ENCODE data around the gene ACTR2. TPM values are rescaled to one million over a fixed set of nuclear protein-coding genes. Genes with fewer than 3 reads are reported as not detected.

ACTR2 gene
- total RNA-seq, 4 donors from 2014 or later: 58.6 to 86.1 (median 80.0) TPM

DNA sequence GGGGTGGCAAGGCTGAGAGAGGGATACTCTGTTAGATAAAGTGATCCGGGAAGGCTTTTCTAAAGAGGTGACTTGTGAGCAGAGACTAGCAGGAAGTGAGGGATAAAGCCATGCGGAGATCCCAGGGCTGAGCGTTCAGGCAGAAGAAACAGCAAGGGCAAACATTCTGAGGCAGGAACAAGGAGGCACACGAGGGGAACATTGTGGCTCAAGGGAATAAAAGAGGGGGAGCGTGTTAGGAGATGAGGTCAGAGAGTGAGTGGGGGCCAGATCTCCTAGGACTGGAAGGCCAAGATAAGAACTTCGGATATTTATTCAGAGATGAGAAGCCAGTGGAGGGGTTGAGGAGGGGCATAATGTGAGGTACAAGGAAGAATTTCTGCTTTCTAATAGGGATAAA lies 67.1 kb downstream of the ACTR2 start:
- no peak for DNase-seq (ENCODE audit: low spot score in 2 of 2)
- WGBS, 2 donors: 50 to 58% methylated on average over 6 of the region's 6 CpGs
- TF ChIP-seq POLR2A (IDR thresholded peaks at IDR 0.05): no peak
- no peak for TF ChIP-seq EP300 (IDR thresholded peaks at IDR 0.05)
- TF ChIP-seq, protein P1, sequence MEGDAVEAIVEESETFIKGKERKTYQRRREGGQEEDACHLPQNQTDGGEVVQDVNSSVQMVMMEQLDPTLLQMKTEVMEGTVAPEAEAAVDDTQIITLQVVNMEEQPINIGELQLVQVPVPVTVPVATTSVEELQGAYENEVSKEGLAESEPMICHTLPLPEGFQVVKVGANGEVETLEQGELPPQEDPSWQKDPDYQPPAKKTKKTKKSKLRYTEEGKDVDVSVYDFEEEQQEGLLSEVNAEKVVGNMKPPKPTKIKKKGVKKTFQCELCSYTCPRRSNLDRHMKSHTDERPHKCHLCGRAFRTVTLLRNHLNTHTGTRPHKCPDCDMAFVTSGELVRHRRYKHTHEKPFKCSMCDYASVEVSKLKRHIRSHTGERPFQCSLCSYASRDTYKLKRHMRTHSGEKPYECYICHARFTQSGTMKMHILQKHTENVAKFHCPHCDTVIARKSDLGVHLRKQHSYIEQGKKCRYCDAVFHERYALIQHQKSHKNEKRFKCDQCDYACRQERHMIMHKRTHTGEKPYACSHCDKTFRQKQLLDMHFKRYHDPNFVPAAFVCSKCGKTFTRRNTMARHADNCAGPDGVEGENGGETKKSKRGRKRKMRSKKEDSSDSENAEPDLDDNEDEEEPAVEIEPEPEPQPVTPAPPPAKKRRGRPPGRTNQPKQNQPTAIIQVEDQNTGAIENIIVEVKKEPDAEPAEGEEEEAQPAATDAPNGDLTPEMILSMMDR (IDR thresholded peaks at IDR 0.05): no peak

DNA sequence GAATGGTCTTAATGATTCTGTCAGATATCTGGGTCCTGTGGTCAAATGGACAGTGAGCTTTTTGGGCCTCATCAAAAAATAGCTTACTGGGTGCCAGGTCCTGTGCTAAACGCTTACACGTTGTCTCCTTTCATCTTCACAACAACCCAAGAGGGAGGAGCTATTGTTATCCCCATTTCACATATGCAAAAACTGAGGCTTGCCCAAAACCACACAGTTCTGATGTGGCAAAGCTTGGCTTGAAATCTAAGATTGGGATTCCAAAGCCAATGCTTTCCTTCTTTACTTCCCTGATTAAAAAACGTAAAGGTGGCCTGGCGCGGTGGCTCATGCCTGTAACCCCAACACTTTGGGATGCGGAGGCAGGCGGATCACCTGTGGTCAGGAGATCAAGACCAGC lies 69.3 kb downstream of the ACTR2 start:
- WGBS, 2 donors: 92 to 93% methylated on average over 7 of the region's 7 CpGs
- Histone ChIP-seq H3K9me3 (no peaks in the 10 kb centered on the region), H3K36me3 (no peaks in the 10 kb centered on the region), H3K27me3 (no peaks in the 10 kb centered on the region), H3K27ac (no peak overlapping the region), H3K4me3 (no peak overlapping the region), H3K4me1 (peaks cover 0 to 47% (median 26%) of the 10 kb centered on the region in 4 donors)
- DNase-seq (ENCODE audit: low spot score in 2 of 2): no peak
- no peak for TF ChIP-seq EP300 (IDR thresholded peaks at IDR 0.05)
- TF ChIP-seq, protein P1 (IDR thresholded peaks at IDR 0.05): no peak
- no peak for TF ChIP-seq POLR2A (IDR thresholded peaks at IDR 0.05)

More for the DNA sequence above, 67.1 kb downstream of the ACTR2 start:
- H3K36me3 ChIP-seq: no peaks in the 10 kb centered on the region
- H3K4me3 ChIP-seq: no peak overlapping the region
- no peaks in the 10 kb centered on the region for H3K27me3 ChIP-seq
- no peak overlapping the region for H3K27ac ChIP-seq
- H3K4me1 ChIP-seq: peaks cover 0 to 28% (median 7%) of the 10 kb centered on the region in 4 donors
- no peaks in the 10 kb centered on the region for H3K9me3 ChIP-seq

DNA sequence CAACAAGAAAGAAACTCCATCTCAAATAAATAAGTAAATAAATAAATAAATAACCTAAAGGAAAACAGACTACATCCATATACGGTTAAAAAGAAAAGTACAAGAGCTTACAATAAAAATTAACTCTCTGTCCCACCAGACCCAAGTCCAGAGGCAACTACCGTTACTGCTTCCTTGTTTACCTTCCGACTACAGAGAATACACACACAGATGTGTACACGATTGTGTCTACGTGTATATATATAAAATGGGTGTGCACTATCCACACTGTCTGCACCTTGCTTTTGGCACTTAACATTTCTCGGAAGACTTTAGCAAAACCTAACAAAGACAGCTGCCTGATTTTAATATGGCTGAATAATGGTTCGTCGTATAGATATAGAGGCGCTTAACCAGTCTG lies 69.9 kb downstream of the ACTR2 start:
- H3K36me3 ChIP-seq: no peaks in the 10 kb centered on the region
- no peak overlapping the region for H3K4me3 ChIP-seq
- peaks cover 0 to 47% (median 28%) of the 10 kb centered on the region in 4 donors for H3K4me1 ChIP-seq
- no peak for DNase-seq (ENCODE audit: low spot score in 2 of 2)
- TF ChIP-seq, protein P1 (IDR thresholded peaks at IDR 0.05): no peak
- TF ChIP-seq EP300 (IDR thresholded peaks at IDR 0.05) (no peak), POLR2A (IDR thresholded peaks at IDR 0.05) (no peak)
- H3K27me3 ChIP-seq: no peaks in the 10 kb centered on the region
- no peaks in the 10 kb centered on the region for H3K9me3 ChIP-seq
- H3K27ac ChIP-seq: no peak overlapping the region
- 92 to 93% methylated on average over 9 of the region's 9 CpGs for WGBS, 2 donors

DNA sequence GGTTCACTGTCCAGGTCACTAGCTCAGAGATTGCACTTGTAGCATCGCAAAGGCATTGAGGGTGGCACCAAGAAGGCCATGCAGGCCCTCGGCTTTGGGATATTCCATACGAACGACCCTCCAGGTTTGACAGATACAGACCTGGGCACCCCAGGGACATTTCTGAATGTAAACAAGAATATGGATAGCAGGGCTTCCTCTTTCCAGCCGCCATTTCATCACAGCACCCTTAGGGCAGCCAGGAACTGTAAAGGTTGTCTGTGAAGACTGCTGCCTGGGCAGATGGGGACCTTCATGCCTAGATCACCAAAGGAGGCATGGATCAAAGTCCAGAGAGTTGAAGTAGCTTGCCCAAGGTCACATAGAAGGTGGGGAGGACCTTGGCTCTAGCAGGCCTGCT lies 70.5 kb downstream of the ACTR2 start:
- WGBS, 2 donors: 87 to 88% methylated on average over 5 of the region's 5 CpGs
- Histone ChIP-seq H3K4me3 (no peak overlapping the region), H3K27me3 (no peaks in the 10 kb centered on the region), H3K9me3 (no peaks in the 10 kb centered on the region), H3K36me3 (no peaks in the 10 kb centered on the region), H3K4me1 (peaks cover 0 to 45% (median 28%) of the 10 kb centered on the region in 4 donors), H3K27ac (no peak overlapping the region)
- DNase-seq (ENCODE audit: low spot score in 2 of 2): no peak
- TF ChIP-seq EP300 (IDR thresholded peaks at IDR 0.05) (no peak), POLR2A (IDR thresholded peaks at IDR 0.05) (no peak)
- TF ChIP-seq, protein P1 (IDR thresholded peaks at IDR 0.05): no peak

DNA sequence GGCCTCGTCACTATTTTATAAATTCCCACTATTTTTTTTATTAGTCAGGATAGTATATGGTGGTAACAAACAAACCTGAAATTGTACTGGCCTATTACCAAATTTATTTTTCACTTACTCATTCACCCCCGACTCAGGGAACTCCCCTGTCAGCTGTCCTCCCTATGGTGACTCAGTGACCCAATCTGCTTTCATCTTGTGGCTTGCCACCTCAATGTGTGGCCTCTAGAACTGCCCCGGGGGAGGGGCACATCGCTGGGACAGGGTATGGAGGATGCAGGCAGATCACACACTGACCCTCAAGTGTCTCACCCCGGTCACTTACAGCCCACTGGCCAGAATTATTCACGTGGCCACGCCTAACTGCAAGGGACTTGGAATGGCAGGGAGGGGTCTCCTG lies 71.6 kb downstream of the ACTR2 start:
- Histone ChIP-seq H3K4me3 (no peak overlapping the region), H3K27ac (peak overlapping the region in 3 of 4 donors; percentile 58 to 85 (median 82)), H3K9me3 (no peaks in the 10 kb centered on the region), H3K4me1 (peaks cover 0 to 45% (median 28%) of the 10 kb centered on the region in 4 donors), H3K36me3 (no peaks in the 10 kb centered on the region), H3K27me3 (no peaks in the 10 kb centered on the region)
- no peak for DNase-seq (ENCODE audit: low spot score in 2 of 2)
- 73 to 77% methylated on average over 7 of the region's 7 CpGs for WGBS, 2 donors
- TF ChIP-seq, protein P1 (IDR thresholded peaks at IDR 0.05): no peak
- TF ChIP-seq EP300 (IDR thresholded peaks at IDR 0.05) (no peak), POLR2A (IDR thresholded peaks at IDR 0.05) (no peak)

All from tibial nerve (tissue), 4 donors.